ENCODE measurements around the gene LRRC4B. TPM values are rescaled to one million over a fixed set of nuclear protein-coding genes. Genes with fewer than 3 reads are reported as not detected.
A peak's percentile ranks its signal among the peaks of the same experiment; 100 is the strongest.
"Not testable (repeated sequence)": the region's sequence is repeated elsewhere in the genome, so short reads cannot be mapped to it uniquely, and the experiment has no call there.

LRRC4B gene
- total RNA-seq, 2 donors from 2014 or later, result 0.58 TPM; not detected in 1

DNA sequence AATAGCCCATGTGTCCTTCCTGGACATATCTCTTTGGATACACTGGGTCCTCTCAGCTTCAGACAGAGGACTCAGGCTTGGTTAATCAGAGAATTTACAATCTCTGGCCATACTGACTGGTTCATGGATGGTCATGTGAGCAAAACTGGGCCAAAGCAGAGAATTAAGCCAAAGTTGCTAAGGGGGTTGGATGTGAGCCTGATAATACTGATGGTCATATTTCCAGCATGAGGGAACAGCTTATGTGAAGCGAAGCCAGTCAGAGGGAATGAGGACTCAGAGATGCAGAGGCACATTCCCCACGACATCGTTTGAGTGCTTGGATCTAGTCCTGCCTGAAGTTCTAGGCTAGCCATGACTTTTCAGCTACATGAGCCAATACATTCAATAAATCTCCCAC lies 22.0 kb upstream of the LRRC4B start:
- ATAC-seq (replicated peaks in 1 of 2) (no peak), DNase-seq (no peak)
- Mint-ChIP-seq H3K9me3 (no peaks in the 10 kb centered on the region), H3K27ac (no peak overlapping the region), H3K4me1 (ENCODE audit: low read depth) (no peaks in the 10 kb centered on the region), H3K4me3 (no peak overlapping the region), H3K36me3 (ENCODE audit: insufficient read depth in 2 of 2) (no peaks in the 10 kb centered on the region), H3K27me3 (ENCODE audit: low read depth) (peaks cover 13% of the 10 kb centered on the region)

DNA sequence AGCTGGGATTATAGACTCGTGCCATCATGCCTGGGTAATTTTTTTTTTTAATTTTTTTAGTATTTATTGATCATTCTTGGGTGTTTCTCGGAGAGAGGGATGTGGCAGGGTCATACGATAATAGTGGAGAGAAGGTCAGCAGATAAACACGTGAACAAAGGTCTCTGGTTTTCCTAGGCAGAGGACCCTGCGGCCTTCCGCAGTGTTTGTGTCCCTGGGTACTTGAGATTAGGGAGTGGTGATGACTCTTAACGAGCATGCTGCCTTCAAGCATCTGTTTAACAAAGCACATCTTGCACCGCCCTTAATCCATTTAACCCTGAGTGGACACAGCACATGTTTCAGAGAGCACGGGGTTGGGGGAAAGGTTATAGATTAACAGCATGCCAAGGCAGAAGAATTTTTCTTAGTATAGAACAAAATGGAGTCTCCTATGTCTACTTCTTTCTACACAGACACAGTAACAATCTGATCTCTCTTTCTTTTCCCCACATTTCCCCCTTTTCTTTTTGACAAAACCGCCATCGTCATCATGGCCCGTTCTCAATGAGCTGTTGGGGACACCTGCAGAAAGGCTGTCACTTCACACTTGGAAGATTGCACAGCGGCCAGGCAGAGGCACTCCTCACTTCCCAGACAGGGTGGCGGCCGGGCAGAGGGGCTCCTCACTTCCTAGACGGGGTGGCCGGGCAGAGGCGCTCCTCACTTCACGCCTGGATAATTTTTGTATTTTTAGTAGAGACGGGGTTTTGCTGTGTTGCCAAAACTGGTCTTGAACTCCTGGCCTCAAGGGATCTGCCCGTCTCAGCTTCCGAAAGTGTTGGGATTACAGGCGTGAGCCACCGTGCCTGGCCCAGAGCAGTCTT lies 13.8 kb upstream of the LRRC4B start:
- not testable (repeated sequence) for H3K4me3 Mint-ChIP-seq; H3K27ac Mint-ChIP-seq; H3K27me3 Mint-ChIP-seq (ENCODE audit: low read depth); H3K4me1 Mint-ChIP-seq (ENCODE audit: low read depth); ATAC-seq (replicated peaks in 1 of 2); DNase-seq; H3K9me3 Mint-ChIP-seq; H3K36me3 Mint-ChIP-seq (ENCODE audit: insufficient read depth in 2 of 2)

DNA sequence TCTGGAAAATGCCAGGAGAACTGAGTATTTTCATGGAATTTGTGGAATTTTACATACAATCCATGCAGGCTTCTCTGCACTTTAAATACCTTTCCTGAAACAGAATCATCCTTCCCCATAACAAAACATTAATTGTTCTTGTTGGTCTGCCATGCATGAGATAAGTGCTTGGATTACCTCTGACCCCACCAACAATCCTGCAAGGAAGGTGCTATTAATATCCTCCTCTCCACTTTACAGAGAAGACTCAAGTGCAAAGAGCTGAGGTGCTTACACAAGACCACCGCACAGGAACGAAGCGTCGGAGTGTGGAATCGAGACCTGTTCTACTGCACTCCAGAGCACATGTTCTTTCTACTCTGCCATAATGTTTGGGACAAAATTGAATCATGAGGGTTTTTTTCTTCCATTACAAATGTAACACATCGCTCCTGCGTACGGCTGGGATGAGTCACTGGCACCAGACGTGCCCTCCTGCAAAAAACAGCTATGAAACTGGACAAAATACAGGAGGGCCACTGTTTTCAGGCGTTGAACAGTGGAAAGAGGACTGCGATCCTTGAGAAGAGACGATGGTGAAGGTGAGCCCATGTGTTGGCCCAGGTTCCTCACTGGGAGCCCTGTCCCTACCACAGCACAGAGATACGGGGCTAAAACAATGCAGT lies 12.9 kb upstream of the LRRC4B start:
- Mint-ChIP-seq H3K36me3 (ENCODE audit: insufficient read depth in 2 of 2) (no peaks in the 10 kb centered on the region), H3K27ac (no peak overlapping the region), H3K27me3 (ENCODE audit: low read depth) (peaks cover 7% of the 10 kb centered on the region), H3K4me3 (no peak overlapping the region), H3K9me3 (no peaks in the 10 kb centered on the region), H3K4me1 (ENCODE audit: low read depth) (no peaks in the 10 kb centered on the region)
- DNase-seq (no peak), ATAC-seq (replicated peaks in 1 of 2) (no peak)

DNA sequence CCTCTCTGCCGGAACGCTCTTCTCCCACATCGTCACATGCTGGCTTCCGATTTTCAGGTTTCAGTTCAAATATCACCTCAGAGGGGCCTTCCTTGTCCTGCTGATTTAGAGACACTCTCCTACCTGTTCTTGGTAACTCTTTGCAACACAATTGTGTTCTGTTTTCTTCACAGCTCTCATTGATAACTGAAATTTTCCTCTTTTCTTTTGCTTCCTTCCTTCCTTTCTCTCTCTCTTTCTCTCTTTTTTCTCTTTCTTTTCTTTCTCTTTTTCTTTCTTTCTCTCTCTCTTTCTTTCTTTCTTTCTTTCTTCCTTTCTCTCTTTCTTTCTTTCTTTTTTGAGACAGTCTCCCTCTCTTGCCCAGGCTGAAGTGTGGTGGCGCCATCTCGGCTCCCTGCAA lies 12.0 kb upstream of the LRRC4B start:
- DNase-seq (no peak), ATAC-seq (replicated peaks in 1 of 2) (no peak)
- no peak overlapping the region for H3K27ac Mint-ChIP-seq
- H3K27me3 Mint-ChIP-seq (ENCODE audit: low read depth), result peaks cover 7% of the 10 kb centered on the region
- no peak overlapping the region for H3K4me3 Mint-ChIP-seq
- H3K4me1 Mint-ChIP-seq (ENCODE audit: low read depth), result no peaks in the 10 kb centered on the region
- no peaks in the 10 kb centered on the region for H3K36me3 Mint-ChIP-seq (ENCODE audit: insufficient read depth in 2 of 2)
- H3K9me3 Mint-ChIP-seq, result no peaks in the 10 kb centered on the region

DNA sequence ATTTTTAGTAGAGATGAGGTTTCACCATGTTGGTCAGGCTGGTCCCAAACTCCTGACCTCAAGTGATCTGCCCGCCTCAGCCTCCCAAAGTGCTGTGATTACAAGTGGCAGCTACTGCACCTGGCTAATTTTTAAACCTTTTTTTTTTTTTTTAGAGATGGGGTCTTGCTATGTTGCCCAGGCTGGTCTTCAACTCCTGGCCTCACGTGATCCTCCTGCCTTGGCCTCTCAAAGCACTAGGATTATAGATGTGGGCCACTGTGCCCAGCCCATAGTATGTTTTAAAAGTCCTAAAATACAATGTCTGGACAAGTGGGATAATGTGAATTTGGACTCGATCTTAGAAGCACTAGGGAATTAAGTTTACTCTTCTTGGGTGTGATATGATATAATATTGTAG lies 8.5 kb upstream of the LRRC4B start:
- not testable (repeated sequence) for H3K4me3 Mint-ChIP-seq; ATAC-seq (replicated peaks in 1 of 2); H3K27me3 Mint-ChIP-seq (ENCODE audit: low read depth); H3K27ac Mint-ChIP-seq; H3K4me1 Mint-ChIP-seq (ENCODE audit: low read depth); H3K9me3 Mint-ChIP-seq; DNase-seq; H3K36me3 Mint-ChIP-seq (ENCODE audit: insufficient read depth in 2 of 2)

DNA sequence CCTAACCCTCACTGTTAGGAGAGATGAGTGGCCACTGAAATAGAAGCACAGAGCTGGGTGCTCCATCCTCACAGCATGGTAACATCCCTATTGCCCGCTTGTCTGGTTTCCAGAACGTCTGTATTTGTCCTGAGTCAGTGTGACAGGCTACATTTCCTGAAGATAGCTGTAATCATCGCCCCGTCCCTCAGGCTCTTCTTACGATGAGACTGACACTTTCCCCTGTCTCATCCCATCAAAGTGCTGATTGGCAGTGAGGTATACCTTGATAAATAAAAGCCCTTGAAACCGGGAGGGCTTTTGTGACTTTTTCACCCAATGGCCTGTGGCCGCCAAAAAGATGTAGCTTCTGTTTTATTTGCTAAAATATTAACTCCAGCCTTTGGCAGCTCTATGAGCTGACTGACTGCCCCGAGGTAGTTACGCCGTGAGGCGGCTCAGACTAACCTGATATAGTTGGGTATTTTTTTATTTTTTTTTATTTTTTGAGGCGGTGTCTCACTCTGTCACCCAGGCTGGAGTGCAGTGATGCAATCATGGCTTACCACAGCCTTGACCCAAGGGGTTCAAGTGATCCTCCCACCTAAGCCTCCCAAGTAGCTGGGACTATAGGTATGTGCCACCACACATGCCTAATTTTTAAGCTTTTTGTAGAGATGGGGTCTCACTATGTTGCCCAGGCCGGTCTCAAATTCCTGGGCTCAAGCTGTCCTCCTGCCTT lies 5.7 kb upstream of the LRRC4B start:
- DNase-seq, result no peak
- ATAC-seq (replicated peaks in 1 of 2), result no peak
- H3K27ac Mint-ChIP-seq, result no peak overlapping the region
- H3K4me3 Mint-ChIP-seq, result no peak overlapping the region
- H3K9me3 Mint-ChIP-seq, result no peaks in the 10 kb centered on the region
- no peaks in the 10 kb centered on the region for H3K4me1 Mint-ChIP-seq (ENCODE audit: low read depth)
- no peaks in the 10 kb centered on the region for H3K36me3 Mint-ChIP-seq (ENCODE audit: insufficient read depth in 2 of 2)
- peaks cover 26% of the 10 kb centered on the region for H3K27me3 Mint-ChIP-seq (ENCODE audit: low read depth)

DNA sequence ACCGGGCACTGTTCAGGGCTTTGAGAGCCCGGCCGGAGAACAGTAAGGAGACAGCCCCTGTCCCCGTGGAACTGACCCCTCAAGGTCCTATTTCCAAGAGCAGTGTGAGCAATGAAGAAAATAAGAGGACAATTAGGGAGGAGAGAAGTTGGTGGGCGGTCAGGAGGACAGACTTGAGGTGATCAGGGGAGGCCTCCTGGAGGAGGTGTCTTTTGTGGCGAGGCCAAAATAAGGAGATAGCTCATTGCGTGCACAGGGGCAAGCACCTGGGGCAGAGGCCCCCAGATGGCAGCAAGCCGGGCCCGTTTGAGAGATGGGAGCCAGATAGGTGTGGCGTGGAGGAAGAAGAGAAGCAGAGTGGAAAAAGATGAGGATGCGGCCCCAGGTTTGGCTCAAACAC lies 2.8 kb upstream of the LRRC4B start:
- no peak overlapping the region for H3K27ac Mint-ChIP-seq
- H3K9me3 Mint-ChIP-seq, result no peaks in the 10 kb centered on the region
- H3K36me3 Mint-ChIP-seq (ENCODE audit: insufficient read depth in 2 of 2), result peaks cover 0 to 4% of the 10 kb centered on the region in 2 donors
- H3K27me3 Mint-ChIP-seq (ENCODE audit: low read depth), result peaks cover 33% of the 10 kb centered on the region
- ATAC-seq (replicated peaks in 1 of 2), result no peak
- H3K4me1 Mint-ChIP-seq (ENCODE audit: low read depth), result peaks cover 11% of the 10 kb centered on the region
- H3K4me3 Mint-ChIP-seq, result no peak overlapping the region
- no peak for DNase-seq

DNA sequence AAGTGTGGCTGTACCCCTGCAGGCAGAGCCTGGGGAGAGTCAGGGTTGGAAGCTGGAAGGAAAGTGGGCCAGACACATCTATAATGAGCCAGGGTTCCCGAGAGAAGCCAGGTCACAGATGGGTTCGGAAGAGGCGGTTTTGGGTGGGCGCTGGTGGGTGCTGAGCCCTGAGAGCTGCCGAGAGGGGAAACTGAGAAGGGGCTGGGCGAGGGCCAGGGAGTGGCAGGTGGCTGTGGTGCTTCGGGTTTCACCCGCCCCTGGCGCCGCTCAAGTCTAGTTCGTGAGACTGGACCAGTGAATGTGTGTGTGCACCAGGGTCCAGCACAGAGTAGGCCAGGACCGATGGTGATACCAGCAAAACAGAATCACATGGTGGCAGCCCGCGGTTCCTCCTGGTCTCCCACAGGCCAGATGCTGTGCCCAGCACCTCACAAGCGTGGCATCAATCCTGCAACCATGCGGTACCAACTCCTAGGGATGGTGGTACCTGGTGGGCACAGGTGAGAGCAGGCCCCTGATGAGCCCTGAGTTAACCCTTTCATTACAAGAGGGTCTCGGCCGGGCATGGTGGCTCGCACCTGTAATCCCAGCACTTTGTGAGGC lies 1.8 kb upstream of the LRRC4B start:
- Mint-ChIP-seq H3K4me1 (ENCODE audit: low read depth) (peaks cover 21% of the 10 kb centered on the region), H3K27me3 (ENCODE audit: low read depth) (peaks cover 42% of the 10 kb centered on the region), H3K27ac (no peak overlapping the region), H3K36me3 (ENCODE audit: insufficient read depth in 2 of 2) (peaks cover 0 to 4% of the 10 kb centered on the region in 2 donors), H3K9me3 (no peaks in the 10 kb centered on the region), H3K4me3 (no peak overlapping the region)
- DNase-seq (no peak), ATAC-seq (replicated peaks in 1 of 2) (no peak)

DNA sequence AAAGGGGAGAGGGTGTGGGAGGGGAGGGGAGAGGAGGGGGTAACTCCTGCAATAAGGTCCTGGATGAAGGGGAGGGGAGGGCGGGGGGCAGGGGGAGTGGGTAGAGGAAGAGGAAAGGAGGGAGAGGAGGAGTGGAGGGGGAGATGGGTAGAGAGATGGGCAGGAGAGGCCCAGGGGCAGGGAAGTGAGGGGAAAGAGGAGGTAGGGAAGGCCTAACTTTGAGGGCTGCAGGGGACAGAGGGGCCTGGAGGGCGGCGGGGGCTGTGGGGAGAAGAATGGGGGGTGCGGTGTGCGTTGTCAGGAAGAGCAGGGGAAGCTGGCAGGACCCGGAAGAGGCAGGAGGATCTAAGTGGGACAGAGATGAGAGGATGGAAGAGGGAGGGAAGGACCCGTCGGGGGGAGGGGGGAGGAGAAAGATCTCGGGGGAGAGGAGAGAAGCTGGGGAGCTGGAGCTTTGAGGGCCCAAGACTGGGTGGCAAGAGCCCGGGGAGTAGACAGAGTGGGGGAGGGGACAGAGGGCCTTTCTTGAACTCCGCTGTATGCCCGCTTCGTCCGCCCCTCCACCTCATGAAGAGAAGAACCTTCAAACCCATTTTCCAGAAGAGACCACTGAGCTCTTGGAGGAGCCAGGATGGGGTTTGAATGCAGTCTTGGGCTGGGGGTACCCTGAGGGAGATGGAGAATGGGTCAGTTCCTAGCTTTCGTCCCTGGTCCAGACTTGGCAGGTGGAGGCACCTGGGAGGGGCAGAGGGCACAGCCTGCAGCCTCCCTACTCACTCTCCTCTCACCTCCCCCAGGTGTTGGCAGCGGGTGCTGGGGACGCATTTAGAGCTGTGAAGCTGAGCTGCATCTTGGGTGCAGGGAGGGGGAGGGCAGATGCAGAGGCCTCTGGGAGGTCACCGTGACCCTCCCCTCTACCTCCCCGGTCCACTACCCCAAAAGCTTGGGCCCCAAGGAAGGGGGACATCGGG lies 778 bp upstream of the LRRC4B start:
- ATAC-seq (replicated peaks in 1 of 2) (no peak), DNase-seq (no peak)
- no peak overlapping the region for H3K4me3 Mint-ChIP-seq
- H3K4me1 Mint-ChIP-seq (ENCODE audit: low read depth), result peaks cover 22% of the 10 kb centered on the region
- no peak overlapping the region for H3K27ac Mint-ChIP-seq
- peaks cover 0 to 4% of the 10 kb centered on the region in 2 donors for H3K36me3 Mint-ChIP-seq (ENCODE audit: insufficient read depth in 2 of 2)
- H3K27me3 Mint-ChIP-seq (ENCODE audit: low read depth), result peaks cover 52% of the 10 kb centered on the region
- no peaks in the 10 kb centered on the region for H3K9me3 Mint-ChIP-seq

DNA sequence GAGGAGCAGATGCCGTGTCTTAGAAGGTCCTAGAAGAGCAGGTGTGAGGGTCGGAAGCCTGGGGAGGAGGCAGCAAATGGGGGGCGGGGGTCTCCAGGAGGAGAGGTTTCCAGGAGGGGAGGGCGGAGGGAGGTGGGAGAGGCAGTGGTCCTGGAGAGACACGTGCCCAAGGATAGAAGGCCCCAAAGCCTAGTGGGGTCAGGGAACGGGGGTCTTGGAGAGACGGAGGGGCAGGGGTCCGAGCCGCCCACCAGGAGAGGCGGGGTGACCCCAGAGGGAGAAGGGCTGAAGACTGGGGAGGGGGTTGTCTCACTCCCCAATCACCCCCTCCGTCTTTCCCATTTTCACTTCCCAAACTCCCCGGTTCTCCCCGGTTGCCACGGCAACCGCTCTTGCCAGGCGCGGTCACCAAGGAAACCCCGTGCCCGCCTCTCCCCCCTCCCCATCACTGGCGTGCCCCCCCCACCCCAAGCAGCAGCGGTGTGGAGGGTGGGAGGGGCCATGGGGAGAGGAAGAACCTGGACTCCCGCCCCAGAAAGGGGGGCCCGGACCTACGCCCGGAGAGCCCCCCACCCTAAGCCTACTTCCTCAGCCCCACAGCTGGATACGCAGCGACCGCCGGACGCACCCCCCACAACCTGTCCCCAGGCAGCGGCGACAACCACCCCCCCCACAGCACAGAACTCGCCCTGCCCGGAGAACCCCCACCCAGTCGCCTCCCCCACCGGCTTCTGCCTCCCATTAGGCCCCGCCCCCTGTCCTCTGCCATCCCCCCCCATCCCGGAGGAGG lies 988 bp downstream of the LRRC4B start:
- peaks cover 22% of the 10 kb centered on the region for H3K4me1 Mint-ChIP-seq (ENCODE audit: low read depth)
- peaks cover 65% of the 10 kb centered on the region for H3K27me3 Mint-ChIP-seq (ENCODE audit: low read depth)
- no peak overlapping the region for H3K27ac Mint-ChIP-seq
- H3K36me3 Mint-ChIP-seq (ENCODE audit: insufficient read depth in 2 of 2), result peaks cover 0 to 4% of the 10 kb centered on the region in 2 donors
- H3K9me3 Mint-ChIP-seq, result no peaks in the 10 kb centered on the region
- no peak for DNase-seq
- ATAC-seq (replicated peaks in 1 of 2), result no peak
- peak overlapping the region; percentile 71 to 78 for H3K4me3 Mint-ChIP-seq

DNA sequence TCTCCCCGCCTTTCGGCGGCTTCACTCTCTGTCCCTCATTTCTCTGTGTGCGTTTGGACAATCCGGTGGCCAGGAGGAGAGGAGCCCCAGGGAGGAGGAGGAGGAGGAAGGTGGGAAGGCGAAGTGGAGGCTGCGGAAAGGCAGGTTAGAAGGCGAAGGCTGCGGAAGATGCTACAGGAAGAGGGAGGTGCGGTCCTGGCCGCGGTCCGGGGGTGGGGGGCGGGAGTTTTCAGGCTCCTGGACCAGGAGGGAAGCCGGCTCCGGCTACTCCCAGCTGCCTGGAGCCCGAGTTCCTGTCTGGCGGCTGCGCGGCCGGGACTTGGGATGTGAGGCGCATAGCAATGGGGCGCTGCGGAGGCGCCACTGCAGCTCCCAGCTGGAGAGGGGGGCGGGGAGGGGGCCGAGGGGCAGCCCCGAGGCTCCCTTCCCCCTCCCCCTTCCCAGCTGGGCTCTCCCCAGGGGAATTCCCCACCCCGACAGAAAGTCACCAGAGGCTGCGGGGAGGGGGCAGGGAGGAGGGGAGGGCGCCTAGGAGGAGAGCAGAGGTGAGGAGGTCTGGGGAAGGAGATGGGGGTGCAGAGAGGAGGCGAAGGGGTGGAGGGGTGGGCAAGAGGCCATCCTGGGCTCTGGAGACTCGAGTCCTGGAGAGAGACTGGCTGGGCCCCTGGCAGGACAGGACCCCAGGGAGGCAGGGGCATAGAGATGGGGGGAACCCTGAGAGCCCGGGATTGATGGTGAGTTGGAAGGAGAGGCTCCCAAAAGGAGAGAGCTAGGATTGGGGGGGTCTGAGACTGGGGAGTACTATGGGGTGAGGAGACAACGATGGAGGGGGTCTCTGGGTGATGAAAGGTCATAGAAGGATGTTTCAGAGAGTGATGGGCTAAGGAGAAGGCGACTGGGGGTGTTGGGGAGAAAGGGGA lies 2.0 kb downstream of the LRRC4B start:
- DNase-seq (peak in 1 of 2 donors; percentile 20), ATAC-seq (replicated peaks in 1 of 2) (peak; percentile 27 to 28)
- Mint-ChIP-seq H3K27ac (no peak overlapping the region), H3K36me3 (ENCODE audit: insufficient read depth in 2 of 2) (peaks cover 0 to 4% of the 10 kb centered on the region in 2 donors), H3K4me1 (ENCODE audit: low read depth) (peaks cover 22% of the 10 kb centered on the region), H3K4me3 (peak overlapping the region; percentile 71 to 86), H3K9me3 (no peaks in the 10 kb centered on the region), H3K27me3 (ENCODE audit: low read depth) (peaks cover 65% of the 10 kb centered on the region)

Measured in activated T-cell treated with anti-CD3 and anti-CD28 coated beads, Interleukin-2, amount 50 U/mL, for 72 hours (primary cell).